ENCODE results near the gene DGKI. TPM values are rescaled to one million over a fixed set of nuclear protein-coding genes. Genes with fewer than 3 reads are reported as not detected.

The DGKI gene
- total RNA-seq, 4 donors from 2014 or later = 0.02 to 1.8 (median 0.07) TPM; not detected in 1

- H3K9me3 ChIP-seq = no peaks in the 10 kb centered on the region
- TF ChIP-seq POLR2A (IDR thresholded peaks at IDR 0.05) = no peak
- TF ChIP-seq, protein P1, sequence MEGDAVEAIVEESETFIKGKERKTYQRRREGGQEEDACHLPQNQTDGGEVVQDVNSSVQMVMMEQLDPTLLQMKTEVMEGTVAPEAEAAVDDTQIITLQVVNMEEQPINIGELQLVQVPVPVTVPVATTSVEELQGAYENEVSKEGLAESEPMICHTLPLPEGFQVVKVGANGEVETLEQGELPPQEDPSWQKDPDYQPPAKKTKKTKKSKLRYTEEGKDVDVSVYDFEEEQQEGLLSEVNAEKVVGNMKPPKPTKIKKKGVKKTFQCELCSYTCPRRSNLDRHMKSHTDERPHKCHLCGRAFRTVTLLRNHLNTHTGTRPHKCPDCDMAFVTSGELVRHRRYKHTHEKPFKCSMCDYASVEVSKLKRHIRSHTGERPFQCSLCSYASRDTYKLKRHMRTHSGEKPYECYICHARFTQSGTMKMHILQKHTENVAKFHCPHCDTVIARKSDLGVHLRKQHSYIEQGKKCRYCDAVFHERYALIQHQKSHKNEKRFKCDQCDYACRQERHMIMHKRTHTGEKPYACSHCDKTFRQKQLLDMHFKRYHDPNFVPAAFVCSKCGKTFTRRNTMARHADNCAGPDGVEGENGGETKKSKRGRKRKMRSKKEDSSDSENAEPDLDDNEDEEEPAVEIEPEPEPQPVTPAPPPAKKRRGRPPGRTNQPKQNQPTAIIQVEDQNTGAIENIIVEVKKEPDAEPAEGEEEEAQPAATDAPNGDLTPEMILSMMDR (IDR thresholded peaks at IDR 0.05 in 4 of 5, conservative IDR thresholded peaks at IDR 0.05 in 1 of 5) = no peak
- ATAC-seq (no peak), DNase-seq (no peak)
- intact Hi-C loops (cut with DNase I; ENCODE audit: low total_unique reads) (no loop called here), in situ Hi-C loops (cut with MboI; ENCODE audit: low sequenced_read_pairs in 4 of 4) (no loop called here)
- H3K36me3 ChIP-seq = no peaks in the 10 kb centered on the region
- no peaks in the 10 kb centered on the region for H3K4me1 ChIP-seq
- H3K4me3 ChIP-seq = no peak overlapping the region
- no peak overlapping the region for H3K27ac ChIP-seq
- no peaks in the 10 kb centered on the region for H3K27me3 ChIP-seq
Measured at GRCh38 chr7:137684776-137685175, 162.0 kb downstream of the DGKI start.

- intact Hi-C loops (cut with DNase I; ENCODE audit: low total_unique reads) = no loop called here
Measured at GRCh38 chr7:137684316-137684715, 162.5 kb downstream of the DGKI start.

GRCh38 chr7:137682596-137682995 lies 164.2 kb downstream of the DGKI start:
- Histone ChIP-seq H3K27ac (no peak overlapping the region), H3K9me3 (no peaks in the 10 kb centered on the region), H3K4me3 (no peak overlapping the region), H3K36me3 (no peaks in the 10 kb centered on the region), H3K27me3 (no peaks in the 10 kb centered on the region), H3K4me1 (no peaks in the 10 kb centered on the region)
- DNase-seq = no peak
- in situ Hi-C loops (cut with MboI; ENCODE audit: low sequenced_read_pairs in 4 of 4) (no loop called here), intact Hi-C loops (cut with DNase I; ENCODE audit: low total_unique reads) (no loop called here)
- no peak for ATAC-seq
- TF ChIP-seq, protein P1 (IDR thresholded peaks at IDR 0.05 in 4 of 5, conservative IDR thresholded peaks at IDR 0.05 in 1 of 5) = no peak
- no peak for TF ChIP-seq POLR2A (IDR thresholded peaks at IDR 0.05)

More at GRCh38 chr7:137684316-137684715, 162.5 kb downstream of the DGKI start:
- in situ Hi-C loops (cut with MboI; ENCODE audit: low sequenced_read_pairs in 4 of 4) = no loop called here
- DNase-seq (no peak), ATAC-seq (no peak)
- H3K27ac ChIP-seq = no peak overlapping the region
- H3K27me3 ChIP-seq = no peaks in the 10 kb centered on the region
- TF ChIP-seq, protein P1 (IDR thresholded peaks at IDR 0.05 in 4 of 5, conservative IDR thresholded peaks at IDR 0.05 in 1 of 5) = no peak
- TF ChIP-seq POLR2A (IDR thresholded peaks at IDR 0.05) = no peak
- H3K4me1 ChIP-seq = no peaks in the 10 kb centered on the region
- no peak overlapping the region for H3K4me3 ChIP-seq
- H3K9me3 ChIP-seq = no peaks in the 10 kb centered on the region
- H3K36me3 ChIP-seq = no peaks in the 10 kb centered on the region

- TF ChIP-seq, protein P1 (IDR thresholded peaks at IDR 0.05 in 4 of 5, conservative IDR thresholded peaks at IDR 0.05 in 1 of 5) = no peak
- TF ChIP-seq POLR2A (IDR thresholded peaks at IDR 0.05) = no peak
- ATAC-seq (no peak), DNase-seq (no peak)
- no peaks in the 10 kb centered on the region for H3K27me3 ChIP-seq
- no peaks in the 10 kb centered on the region for H3K36me3 ChIP-seq
- intact Hi-C loops (cut with DNase I; ENCODE audit: low total_unique reads) = no loop called here
- no peaks in the 10 kb centered on the region for H3K9me3 ChIP-seq
- H3K27ac ChIP-seq = no peak overlapping the region
- H3K4me1 ChIP-seq = no peaks in the 10 kb centered on the region
- no peak overlapping the region for H3K4me3 ChIP-seq
- in situ Hi-C loops (cut with MboI; ENCODE audit: low sequenced_read_pairs in 4 of 4) = no loop called here
Measured at GRCh38 chr7:137681657-137682562, 164.9 kb downstream of the DGKI start.
